ENCODE results near the gene LATS2.

The LATS2 gene

GRCh38 chr13:20988033-20988908, 73.1 kb downstream of the LATS2 start:
- H3K27me3 ChIP-seq (ENCODE audit: low read depth, low read length), result no peaks in the 10 kb centered on the region
- H3K9me3 ChIP-seq (ENCODE audit: control insufficient read depth in 1 of 2, low read length in 2 of 2), result no peaks in the 10 kb centered on the region
- H3K4me1 ChIP-seq (ENCODE audit: control insufficient read depth in 1 of 2, insufficient read depth in 2 of 2, low read length in 2 of 2), result peaks cover 0 to 2% of the 10 kb centered on the region in 2 donors
- H3K36me3 ChIP-seq (ENCODE audit: control insufficient read depth in 1 of 2, insufficient read depth in 2 of 2, low read length in 2 of 2), result peaks cover 11 to 45% of the 10 kb centered on the region in 2 donors
- no peak overlapping the region for H3K4me3 ChIP-seq (ENCODE audit: low read depth in 1 of 2, low read length in 2 of 2)
- no peak overlapping the region for H3K27ac ChIP-seq (ENCODE audit: low read length)

- Histone ChIP-seq H3K27me3 (ENCODE audit: low read depth, low read length) (no peaks in the 10 kb centered on the region), H3K4me1 (ENCODE audit: control insufficient read depth in 1 of 2, insufficient read depth in 2 of 2, low read length in 2 of 2) (no peaks in the 10 kb centered on the region), H3K4me3 (ENCODE audit: low read depth in 1 of 2, low read length in 2 of 2) (no peak overlapping the region), H3K27ac (ENCODE audit: low read length) (no peak overlapping the region), H3K9me3 (ENCODE audit: control insufficient read depth in 1 of 2, low read length in 2 of 2) (no peaks in the 10 kb centered on the region), H3K36me3 (ENCODE audit: control insufficient read depth in 1 of 2, insufficient read depth in 2 of 2, low read length in 2 of 2) (peaks cover 15 to 51% of the 10 kb centered on the region in 2 donors)
These were observed 73.8 kb downstream of the LATS2 start for GRCh38 chr13:20987599-20987998.

- Histone ChIP-seq H3K36me3 (ENCODE audit: control insufficient read depth in 1 of 2, insufficient read depth in 2 of 2, low read length in 2 of 2) (peaks cover 27 to 63% of the 10 kb centered on the region in 2 donors), H3K27me3 (ENCODE audit: low read depth, low read length) (no peaks in the 10 kb centered on the region), H3K9me3 (ENCODE audit: control insufficient read depth in 1 of 2, low read length in 2 of 2) (no peaks in the 10 kb centered on the region)
These were observed 76.5 kb downstream of the LATS2 start for GRCh38 chr13:20984879-20985278.

GRCh38 chr13:20983386-20983785, 78.0 kb downstream of the LATS2 start:
- Histone ChIP-seq H3K36me3 (ENCODE audit: control insufficient read depth in 1 of 2, insufficient read depth in 2 of 2, low read length in 2 of 2) (peaks cover 27 to 58% of the 10 kb centered on the region in 2 donors), H3K9me3 (ENCODE audit: control insufficient read depth in 1 of 2, low read length in 2 of 2) (no peaks in the 10 kb centered on the region), H3K4me1 (ENCODE audit: control insufficient read depth in 1 of 2, insufficient read depth in 2 of 2, low read length in 2 of 2) (no peaks in the 10 kb centered on the region), H3K27me3 (ENCODE audit: low read depth, low read length) (no peaks in the 10 kb centered on the region), H3K27ac (ENCODE audit: low read length) (no peak overlapping the region), H3K4me3 (ENCODE audit: low read depth in 1 of 2, low read length in 2 of 2) (no peak overlapping the region)

More at GRCh38 chr13:20984879-20985278, 76.5 kb downstream of the LATS2 start:
- H3K4me3 ChIP-seq (ENCODE audit: low read depth in 1 of 2, low read length in 2 of 2), result no peak overlapping the region
- no peaks in the 10 kb centered on the region for H3K4me1 ChIP-seq (ENCODE audit: control insufficient read depth in 1 of 2, insufficient read depth in 2 of 2, low read length in 2 of 2)
- no peak overlapping the region for H3K27ac ChIP-seq (ENCODE audit: low read length)

GRCh38 chr13:20981370-20982095, 79.9 kb downstream of the LATS2 start:
- Histone ChIP-seq H3K27me3 (ENCODE audit: low read depth, low read length) (no peaks in the 10 kb centered on the region), H3K27ac (ENCODE audit: low read length) (no peak overlapping the region), H3K4me3 (ENCODE audit: low read depth in 1 of 2, low read length in 2 of 2) (no peak overlapping the region), H3K36me3 (ENCODE audit: control insufficient read depth in 1 of 2, insufficient read depth in 2 of 2, low read length in 2 of 2) (peaks cover 20 to 53% of the 10 kb centered on the region in 2 donors), H3K4me1 (ENCODE audit: control insufficient read depth in 1 of 2, insufficient read depth in 2 of 2, low read length in 2 of 2) (no peaks in the 10 kb centered on the region), H3K9me3 (ENCODE audit: control insufficient read depth in 1 of 2, low read length in 2 of 2) (no peaks in the 10 kb centered on the region)

- no peaks in the 10 kb centered on the region for H3K4me1 ChIP-seq (ENCODE audit: control insufficient read depth in 1 of 2, insufficient read depth in 2 of 2, low read length in 2 of 2)
- H3K27ac ChIP-seq (ENCODE audit: low read length), result no peak overlapping the region
- H3K27me3 ChIP-seq (ENCODE audit: low read depth, low read length), result no peaks in the 10 kb centered on the region
- peaks cover 20 to 59% of the 10 kb centered on the region in 2 donors for H3K36me3 ChIP-seq (ENCODE audit: control insufficient read depth in 1 of 2, insufficient read depth in 2 of 2, low read length in 2 of 2)
- H3K4me3 ChIP-seq (ENCODE audit: low read depth in 1 of 2, low read length in 2 of 2), result no peak overlapping the region
- H3K9me3 ChIP-seq (ENCODE audit: control insufficient read depth in 1 of 2, low read length in 2 of 2), result no peaks in the 10 kb centered on the region
These were observed 80.5 kb downstream of the LATS2 start for GRCh38 chr13:20980899-20981298.

GRCh38 chr13:20980430-20980829, 81.0 kb downstream of the LATS2 start:
- Histone ChIP-seq H3K4me1 (ENCODE audit: control insufficient read depth in 1 of 2, insufficient read depth in 2 of 2, low read length in 2 of 2) (no peaks in the 10 kb centered on the region), H3K27ac (ENCODE audit: low read length) (no peak overlapping the region), H3K4me3 (ENCODE audit: low read depth in 1 of 2, low read length in 2 of 2) (no peak overlapping the region), H3K27me3 (ENCODE audit: low read depth, low read length) (no peaks in the 10 kb centered on the region), H3K9me3 (ENCODE audit: control insufficient read depth in 1 of 2, low read length in 2 of 2) (no peaks in the 10 kb centered on the region), H3K36me3 (ENCODE audit: control insufficient read depth in 1 of 2, insufficient read depth in 2 of 2, low read length in 2 of 2) (peaks cover 20 to 64% of the 10 kb centered on the region in 2 donors)

- H3K9me3 ChIP-seq (ENCODE audit: control insufficient read depth in 1 of 2, low read length in 2 of 2), result no peaks in the 10 kb centered on the region
- H3K36me3 ChIP-seq (ENCODE audit: control insufficient read depth in 1 of 2, insufficient read depth in 2 of 2, low read length in 2 of 2), result peaks cover 36 to 81% of the 10 kb centered on the region in 2 donors
- no peak overlapping the region for H3K27ac ChIP-seq (ENCODE audit: low read length)
These were observed 84.0 kb downstream of the LATS2 start for GRCh38 chr13:20977394-20977793.

GRCh38 chr13:20974981-20975585, 86.3 kb downstream of the LATS2 start:
- H3K36me3 ChIP-seq (ENCODE audit: control insufficient read depth in 1 of 2, insufficient read depth in 2 of 2, low read length in 2 of 2), result peaks cover 23 to 60% of the 10 kb centered on the region in 2 donors

More at GRCh38 chr13:20977394-20977793, 84.0 kb downstream of the LATS2 start:
- no peaks in the 10 kb centered on the region for H3K27me3 ChIP-seq (ENCODE audit: low read depth, low read length)
- no peak overlapping the region for H3K4me3 ChIP-seq (ENCODE audit: low read depth in 1 of 2, low read length in 2 of 2)
- H3K4me1 ChIP-seq (ENCODE audit: control insufficient read depth in 1 of 2, insufficient read depth in 2 of 2, low read length in 2 of 2), result no peaks in the 10 kb centered on the region

GRCh38 chr13:20973886-20974425, 87.4 kb downstream of the LATS2 start:
- H3K27me3 ChIP-seq (ENCODE audit: low read depth, low read length), result no peaks in the 10 kb centered on the region
- no peak overlapping the region for H3K4me3 ChIP-seq (ENCODE audit: low read depth in 1 of 2, low read length in 2 of 2)
- no peaks in the 10 kb centered on the region for H3K4me1 ChIP-seq (ENCODE audit: control insufficient read depth in 1 of 2, insufficient read depth in 2 of 2, low read length in 2 of 2)
- no peak overlapping the region for H3K27ac ChIP-seq (ENCODE audit: low read length)
- H3K36me3 ChIP-seq (ENCODE audit: control insufficient read depth in 1 of 2, insufficient read depth in 2 of 2, low read length in 2 of 2), result peaks cover 23 to 52% of the 10 kb centered on the region in 2 donors
- no peaks in the 10 kb centered on the region for H3K9me3 ChIP-seq (ENCODE audit: control insufficient read depth in 1 of 2, low read length in 2 of 2)

More at GRCh38 chr13:20974981-20975585, 86.3 kb downstream of the LATS2 start:
- H3K4me1 ChIP-seq (ENCODE audit: control insufficient read depth in 1 of 2, insufficient read depth in 2 of 2, low read length in 2 of 2), result no peaks in the 10 kb centered on the region
- H3K9me3 ChIP-seq (ENCODE audit: control insufficient read depth in 1 of 2, low read length in 2 of 2), result no peaks in the 10 kb centered on the region
- no peak overlapping the region for H3K4me3 ChIP-seq (ENCODE audit: low read depth in 1 of 2, low read length in 2 of 2)
- H3K27ac ChIP-seq (ENCODE audit: low read length), result no peak overlapping the region
- H3K27me3 ChIP-seq (ENCODE audit: low read depth, low read length), result no peaks in the 10 kb centered on the region

GRCh38 chr13:20972731-20973130, 88.7 kb downstream of the LATS2 start:
- Histone ChIP-seq H3K9me3 (ENCODE audit: control insufficient read depth in 1 of 2, low read length in 2 of 2) (no peaks in the 10 kb centered on the region), H3K27me3 (ENCODE audit: low read depth, low read length) (no peaks in the 10 kb centered on the region), H3K4me3 (ENCODE audit: low read depth in 1 of 2, low read length in 2 of 2) (no peak overlapping the region), H3K27ac (ENCODE audit: low read length) (no peak overlapping the region), H3K4me1 (ENCODE audit: control insufficient read depth in 1 of 2, insufficient read depth in 2 of 2, low read length in 2 of 2) (no peaks in the 10 kb centered on the region), H3K36me3 (ENCODE audit: control insufficient read depth in 1 of 2, insufficient read depth in 2 of 2, low read length in 2 of 2) (peaks cover 23 to 48% of the 10 kb centered on the region in 2 donors)

Data from muscle layer of duodenum (tissue), 2 donors.